ENCODE results near the gene ZBTB40. TPM values are rescaled to one million over a fixed set of nuclear protein-coding genes. Genes with fewer than 3 reads are reported as not detected.

ZBTB40 gene
- total RNA-seq, 1 donor from 2014 or later = 7.4 TPM

DNA sequence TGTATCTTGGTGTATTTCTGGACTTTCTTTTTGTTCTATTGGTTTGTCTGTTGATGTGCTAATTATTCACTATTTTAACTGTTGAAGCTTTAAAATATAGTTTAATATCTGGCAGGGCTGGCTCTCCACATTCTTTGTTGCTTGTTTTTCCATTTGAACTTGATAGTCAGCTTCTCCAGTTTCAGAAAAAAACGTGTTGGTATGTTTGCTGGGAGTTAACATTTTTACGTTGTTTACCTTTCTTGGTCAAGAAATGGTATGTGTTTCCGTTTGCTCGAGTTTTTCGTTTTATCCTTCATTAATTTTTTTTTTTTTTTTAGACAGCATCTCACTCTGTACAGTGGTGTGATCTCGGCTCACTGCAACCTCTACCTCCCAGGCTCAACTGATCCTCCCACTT lies 16.9 kb upstream of the ZBTB40 start:
- Histone ChIP-seq H3K4me3 (ENCODE audit: low read depth, low read length) (no peak overlapping the region), H3K36me3 (ENCODE audit: control insufficient read depth, insufficient read depth, low read length) (no peaks in the 10 kb centered on the region), H3K27me3 (ENCODE audit: control insufficient read depth, insufficient read depth, low read length) (no peaks in the 10 kb centered on the region)
- DNase-seq (ENCODE audit: low read depth) (no peak), FAIRE-seq (no peak)
- TF ChIP-seq, protein P1, sequence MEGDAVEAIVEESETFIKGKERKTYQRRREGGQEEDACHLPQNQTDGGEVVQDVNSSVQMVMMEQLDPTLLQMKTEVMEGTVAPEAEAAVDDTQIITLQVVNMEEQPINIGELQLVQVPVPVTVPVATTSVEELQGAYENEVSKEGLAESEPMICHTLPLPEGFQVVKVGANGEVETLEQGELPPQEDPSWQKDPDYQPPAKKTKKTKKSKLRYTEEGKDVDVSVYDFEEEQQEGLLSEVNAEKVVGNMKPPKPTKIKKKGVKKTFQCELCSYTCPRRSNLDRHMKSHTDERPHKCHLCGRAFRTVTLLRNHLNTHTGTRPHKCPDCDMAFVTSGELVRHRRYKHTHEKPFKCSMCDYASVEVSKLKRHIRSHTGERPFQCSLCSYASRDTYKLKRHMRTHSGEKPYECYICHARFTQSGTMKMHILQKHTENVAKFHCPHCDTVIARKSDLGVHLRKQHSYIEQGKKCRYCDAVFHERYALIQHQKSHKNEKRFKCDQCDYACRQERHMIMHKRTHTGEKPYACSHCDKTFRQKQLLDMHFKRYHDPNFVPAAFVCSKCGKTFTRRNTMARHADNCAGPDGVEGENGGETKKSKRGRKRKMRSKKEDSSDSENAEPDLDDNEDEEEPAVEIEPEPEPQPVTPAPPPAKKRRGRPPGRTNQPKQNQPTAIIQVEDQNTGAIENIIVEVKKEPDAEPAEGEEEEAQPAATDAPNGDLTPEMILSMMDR (IDR thresholded peaks at IDR 0.05; ENCODE audit: insufficient read depth, low read length, severe bottlenecking) = no peak

DNA sequence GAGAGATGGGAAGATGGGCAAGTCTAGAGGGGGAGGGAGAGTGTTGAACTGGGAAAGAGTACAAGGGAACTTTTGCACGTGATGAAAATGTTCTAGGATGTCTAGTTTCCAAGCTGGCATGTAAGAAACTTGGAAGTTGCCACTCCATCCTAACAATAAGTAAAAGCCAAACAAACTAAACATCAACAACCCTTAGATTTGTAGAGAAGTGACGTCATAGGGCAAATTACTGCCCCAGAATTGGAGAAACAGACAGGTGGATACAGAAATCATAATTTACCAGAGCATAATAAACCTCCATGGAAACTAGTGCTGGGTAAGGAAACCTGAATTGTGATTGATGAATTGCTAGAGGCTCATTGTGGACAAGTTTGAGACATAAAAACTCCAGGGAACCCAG lies 14.7 kb upstream of the ZBTB40 start:
- no peaks in the 10 kb centered on the region for H3K27me3 ChIP-seq (ENCODE audit: control insufficient read depth, insufficient read depth, low read length)
- no peak for FAIRE-seq

DNA sequence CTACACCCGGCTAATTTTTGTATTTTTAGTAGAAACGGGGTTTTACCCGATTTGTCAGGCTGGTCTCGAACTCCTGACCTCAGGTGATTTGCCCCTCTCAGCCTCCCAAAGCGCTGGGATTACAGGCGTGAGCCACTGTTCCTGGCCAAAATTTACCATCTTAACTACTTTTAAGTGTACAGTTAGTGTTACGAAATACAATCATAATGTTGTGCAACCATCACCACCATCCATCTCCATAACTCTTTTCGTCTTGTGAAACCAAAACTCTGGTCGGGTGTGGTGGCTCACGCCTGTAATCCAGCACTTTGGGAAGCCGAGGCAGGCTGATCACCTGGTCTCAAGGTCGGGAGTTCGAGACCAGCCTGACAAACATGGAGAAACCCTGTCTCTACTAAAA lies 14.1 kb upstream of the ZBTB40 start:
- FAIRE-seq (no peak), DNase-seq (ENCODE audit: low read depth) (no peak)
- Histone ChIP-seq H3K36me3 (ENCODE audit: control insufficient read depth, insufficient read depth, low read length) (no peaks in the 10 kb centered on the region), H3K4me3 (ENCODE audit: low read depth, low read length) (no peak overlapping the region), H3K27me3 (ENCODE audit: control insufficient read depth, insufficient read depth, low read length) (no peaks in the 10 kb centered on the region)
- TF ChIP-seq, protein P1 (IDR thresholded peaks at IDR 0.05; ENCODE audit: insufficient read depth, low read length, severe bottlenecking) = no peak

More for the DNA sequence above, 14.7 kb upstream of the ZBTB40 start:
- no peak overlapping the region for H3K4me3 ChIP-seq (ENCODE audit: low read depth, low read length)
- TF ChIP-seq, protein P1 (IDR thresholded peaks at IDR 0.05; ENCODE audit: insufficient read depth, low read length, severe bottlenecking) = no peak
- H3K36me3 ChIP-seq (ENCODE audit: control insufficient read depth, insufficient read depth, low read length) = no peaks in the 10 kb centered on the region
- no peak for DNase-seq (ENCODE audit: low read depth)

GRCh38 chr1:22440582-22440981 lies 11.1 kb upstream of the ZBTB40 start:
- TF ChIP-seq, protein P1 (IDR thresholded peaks at IDR 0.05; ENCODE audit: insufficient read depth, low read length, severe bottlenecking) = no peak
- Histone ChIP-seq H3K4me3 (ENCODE audit: low read depth, low read length) (no peak overlapping the region), H3K36me3 (ENCODE audit: control insufficient read depth, insufficient read depth, low read length) (no peaks in the 10 kb centered on the region), H3K27me3 (ENCODE audit: control insufficient read depth, insufficient read depth, low read length) (no peaks in the 10 kb centered on the region)
- FAIRE-seq (no peak), DNase-seq (ENCODE audit: low read depth) (no peak)

DNA sequence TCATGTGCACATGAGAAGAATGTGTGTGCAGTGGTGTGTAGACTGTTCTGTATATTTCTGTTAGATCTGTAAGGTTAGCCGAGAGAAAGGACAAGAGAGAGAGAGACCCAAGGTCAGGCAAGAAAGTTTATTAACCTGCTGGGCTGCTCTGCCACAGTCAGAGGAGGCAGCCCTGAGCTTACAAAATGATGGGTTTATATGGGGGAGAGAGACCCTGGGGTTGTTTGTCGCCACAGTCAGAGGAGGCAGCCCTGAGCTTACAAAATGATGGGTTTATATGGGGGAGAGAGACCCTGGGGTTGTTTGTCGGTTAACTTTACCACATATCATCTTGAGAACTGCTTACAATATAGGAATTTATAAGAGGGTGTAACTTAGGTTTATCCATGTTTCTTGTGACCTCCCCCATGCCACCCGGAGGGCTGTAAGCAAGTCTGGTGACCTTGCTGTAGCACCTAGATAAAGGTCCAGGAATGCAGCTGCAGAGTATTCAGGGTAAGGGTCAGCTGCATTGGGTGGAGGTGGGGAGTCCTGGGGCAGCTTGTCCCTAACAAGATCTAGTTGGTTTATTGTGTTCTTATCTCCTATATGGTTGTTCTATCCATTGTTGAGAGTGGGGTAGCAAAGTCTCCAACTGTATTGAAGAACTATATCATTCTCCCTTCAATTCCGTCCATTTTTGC lies 9.3 kb upstream of the ZBTB40 start:
- TF ChIP-seq, protein P1 (IDR thresholded peaks at IDR 0.05; ENCODE audit: insufficient read depth, low read length, severe bottlenecking) = no peak
- Histone ChIP-seq H3K36me3 (ENCODE audit: control insufficient read depth, insufficient read depth, low read length) (no peaks in the 10 kb centered on the region), H3K4me3 (ENCODE audit: low read depth, low read length) (no peak overlapping the region), H3K27me3 (ENCODE audit: control insufficient read depth, insufficient read depth, low read length) (no peaks in the 10 kb centered on the region)
- FAIRE-seq = no peak
- no peak for DNase-seq (ENCODE audit: low read depth)

- no peak for DNase-seq (ENCODE audit: low read depth)
- no peaks in the 10 kb centered on the region for H3K36me3 ChIP-seq (ENCODE audit: control insufficient read depth, insufficient read depth, low read length)
- no peaks in the 10 kb centered on the region for H3K27me3 ChIP-seq (ENCODE audit: control insufficient read depth, insufficient read depth, low read length)
- no peak for FAIRE-seq
- TF ChIP-seq, protein P1 (IDR thresholded peaks at IDR 0.05; ENCODE audit: insufficient read depth, low read length, severe bottlenecking) = no peak
- H3K4me3 ChIP-seq (ENCODE audit: low read depth, low read length) = no peak overlapping the region
Measured at GRCh38 chr1:22443332-22443731, 8.3 kb upstream of the ZBTB40 start.

Data from bronchial epithelial cell (primary cell).